Coronary artery (tissue), 2 donors: ENCODE measurements around the gene OSBPL8.
"Not testable (repeated sequence)": the region's sequence is repeated elsewhere in the genome, so short reads cannot be mapped to it uniquely, and the experiment has no call there.

Experiments
- DNase-seq: peaks from one replicate; pipeline ENCODE4 v3.0.0-alpha.2; 2017; ENCODE audit warnings: low spot score
- H3K27ac ChIP-seq, 2 donors: fragments of 200-600 bp; sonication (generic); one replicate each; pipeline ENCODE4 v1.5.1; 2016 to 2019
- H3K4me3 ChIP-seq: fragments of 200-600 bp; sonication (generic); 2 replicates; pipeline ENCODE4 v1.5.1; 2016; ENCODE audit warnings: mild to moderate bottlenecking, moderate library complexity
- TF ChIP-seq, protein P1 (sequence below): fragments of 200-600 bp; sonication (generic); IDR thresholded peaks from one replicate; pipeline ENCODE4 v1.5.1; 2019; ENCODE audit warnings: antibody characterized with exemption

The OSBPL8 gene

DNA sequence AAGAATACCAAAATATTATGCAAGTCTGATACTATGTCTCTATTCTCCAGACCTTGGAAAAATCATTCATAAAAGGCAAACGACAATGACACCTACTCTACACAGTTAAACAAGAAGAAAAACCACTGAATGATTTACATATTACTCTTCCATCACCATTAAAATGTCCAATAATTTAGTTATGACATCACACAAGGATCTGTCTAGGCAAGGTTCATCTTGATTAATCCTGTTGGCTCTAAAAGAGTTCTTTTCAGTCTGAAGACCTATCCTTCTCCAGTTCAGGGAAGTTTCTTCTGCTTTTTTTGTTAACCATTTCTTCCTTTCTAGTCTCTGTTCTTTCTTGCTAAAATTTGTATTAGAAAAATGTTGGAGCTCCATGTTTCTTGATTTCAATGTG is 64.0 kb downstream of the OSBPL8 start:
- Histone ChIP-seq H3K4me3 (no peak overlapping the region), H3K27ac (no peak overlapping the region)
- TF ChIP-seq, protein P1, sequence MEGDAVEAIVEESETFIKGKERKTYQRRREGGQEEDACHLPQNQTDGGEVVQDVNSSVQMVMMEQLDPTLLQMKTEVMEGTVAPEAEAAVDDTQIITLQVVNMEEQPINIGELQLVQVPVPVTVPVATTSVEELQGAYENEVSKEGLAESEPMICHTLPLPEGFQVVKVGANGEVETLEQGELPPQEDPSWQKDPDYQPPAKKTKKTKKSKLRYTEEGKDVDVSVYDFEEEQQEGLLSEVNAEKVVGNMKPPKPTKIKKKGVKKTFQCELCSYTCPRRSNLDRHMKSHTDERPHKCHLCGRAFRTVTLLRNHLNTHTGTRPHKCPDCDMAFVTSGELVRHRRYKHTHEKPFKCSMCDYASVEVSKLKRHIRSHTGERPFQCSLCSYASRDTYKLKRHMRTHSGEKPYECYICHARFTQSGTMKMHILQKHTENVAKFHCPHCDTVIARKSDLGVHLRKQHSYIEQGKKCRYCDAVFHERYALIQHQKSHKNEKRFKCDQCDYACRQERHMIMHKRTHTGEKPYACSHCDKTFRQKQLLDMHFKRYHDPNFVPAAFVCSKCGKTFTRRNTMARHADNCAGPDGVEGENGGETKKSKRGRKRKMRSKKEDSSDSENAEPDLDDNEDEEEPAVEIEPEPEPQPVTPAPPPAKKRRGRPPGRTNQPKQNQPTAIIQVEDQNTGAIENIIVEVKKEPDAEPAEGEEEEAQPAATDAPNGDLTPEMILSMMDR: no peak
- no peak for DNase-seq

- TF ChIP-seq, protein P1: no peak
- no peak overlapping the region for H3K4me3 ChIP-seq
- no peak for DNase-seq
- H3K27ac ChIP-seq: no peak overlapping the region
These were observed 68.3 kb downstream of the OSBPL8 start for GRCh38 chr12:76491292-76491691.

DNA sequence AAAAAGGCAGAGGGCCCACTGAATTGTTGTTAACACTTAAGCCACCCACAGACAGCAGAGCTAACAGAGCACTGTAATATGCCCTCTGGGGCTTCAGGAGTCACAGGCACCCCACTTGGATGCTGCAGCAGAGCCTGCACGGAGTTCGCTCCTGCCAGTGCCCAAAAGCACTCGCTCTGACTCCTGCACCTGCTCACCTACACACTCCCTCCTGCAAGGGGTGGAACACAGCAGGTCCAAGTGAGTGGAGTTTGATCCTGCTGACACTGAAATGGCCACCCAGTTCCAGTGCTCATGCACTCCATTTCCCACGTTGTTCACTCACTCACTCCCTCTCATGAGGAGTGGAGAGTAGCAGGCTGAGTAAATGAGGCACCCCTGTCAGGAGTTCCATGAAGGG is 68.8 kb downstream of the OSBPL8 start:
- Histone ChIP-seq H3K4me3 (no peak overlapping the region), H3K27ac (no peak overlapping the region)
- no peak for DNase-seq
- TF ChIP-seq, protein P1: no peak

GRCh38 chr12:76489737-76490136 is 69.8 kb downstream of the OSBPL8 start:
- H3K27ac ChIP-seq: no peak overlapping the region
- TF ChIP-seq, protein P1: no peak
- H3K4me3 ChIP-seq: no peak overlapping the region
- no peak for DNase-seq

DNA sequence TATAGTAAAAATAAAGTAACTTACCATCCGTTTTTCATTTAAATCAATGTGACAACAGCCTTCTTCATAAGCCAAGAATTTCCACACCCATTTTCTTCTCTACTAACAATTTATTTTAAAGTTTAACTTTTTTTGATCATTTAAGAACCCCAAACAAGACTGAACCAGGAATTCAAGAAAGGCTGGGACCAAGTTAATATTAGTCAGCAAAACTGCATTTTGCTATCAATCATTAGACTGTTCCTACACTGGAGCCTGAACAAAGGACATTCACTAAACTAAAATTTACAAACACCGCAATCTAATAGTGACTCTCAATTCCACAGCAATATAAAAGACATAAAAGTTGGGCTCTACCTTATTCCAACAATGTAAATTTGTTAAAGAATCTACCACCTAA is 73.6 kb downstream of the OSBPL8 start:
- DNase-seq: no peak
- no peak overlapping the region for H3K27ac ChIP-seq
- TF ChIP-seq, protein P1: no peak
- H3K4me3 ChIP-seq: no peak overlapping the region

GRCh38 chr12:76480796-76481195 is 78.8 kb downstream of the OSBPL8 start:
- DNase-seq: no peak
- Histone ChIP-seq H3K27ac (no peak overlapping the region), H3K4me3 (no peak overlapping the region)
- TF ChIP-seq, protein P1: no peak

GRCh38 chr12:76478045-76478444 is 81.5 kb downstream of the OSBPL8 start:
- Histone ChIP-seq H3K27ac (no peak overlapping the region), H3K4me3 (no peak overlapping the region)
- no peak for DNase-seq
- TF ChIP-seq, protein P1: no peak

- not testable (repeated sequence) for H3K27ac ChIP-seq, H3K4me3 ChIP-seq, DNase-seq
These were observed 86.7 kb downstream of the OSBPL8 start for GRCh38 chr12:76472862-76473261.
